ENCODE measurements around the gene RGS19. TPM values are rescaled to one million over a fixed set of nuclear protein-coding genes. Genes with fewer than 3 reads are reported as not detected.
A peak's percentile ranks its signal among the peaks of the same experiment; 100 is the strongest.

Gene RGS19
- total RNA-seq, 2 experiments from 2014 or later: 20.6 to 23.5 TPM

DNA sequence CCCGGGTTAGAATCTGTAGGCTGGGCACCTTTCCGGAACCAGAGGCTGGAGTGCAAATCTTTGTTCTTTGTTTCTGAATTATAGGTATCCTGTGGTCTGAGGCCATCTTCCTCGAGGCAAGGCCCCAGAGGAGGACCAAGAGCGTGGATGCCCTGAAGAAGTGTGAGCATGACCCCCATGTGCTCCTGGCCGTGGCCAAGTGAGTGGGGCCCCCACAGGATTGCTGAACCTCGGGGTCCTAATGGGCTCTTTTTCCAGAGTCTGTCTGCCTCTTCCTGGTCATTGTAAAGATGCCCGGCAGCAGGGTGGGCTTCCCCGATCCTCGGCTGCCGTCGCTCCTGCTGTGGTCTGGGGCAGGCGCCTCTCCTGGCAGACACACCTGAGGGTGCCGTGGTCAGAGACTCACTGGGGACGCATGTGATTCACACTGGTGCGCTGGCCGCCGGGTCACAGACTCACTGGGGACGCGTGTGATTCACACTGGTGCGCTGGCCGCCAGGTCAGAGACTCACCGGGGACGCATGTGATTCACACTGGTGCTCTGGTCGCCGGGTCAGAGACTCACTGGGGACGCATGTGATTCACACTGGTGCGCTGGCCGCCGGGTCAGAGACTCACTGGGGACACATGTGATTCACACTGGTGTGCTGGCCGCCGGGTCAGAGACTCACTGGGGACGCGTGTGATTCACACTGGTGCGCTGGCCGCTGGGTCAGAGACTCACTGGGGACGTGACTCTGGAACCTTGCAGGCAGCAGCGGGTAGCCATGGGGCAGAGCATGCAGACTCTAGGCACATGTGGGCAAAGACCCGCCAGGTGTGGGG is 49.8 kb downstream of the RGS19 start:
- no peaks in the 10 kb centered on the region for H3K9me3 Mint-ChIP-seq
- CTCF ChIA-PET: no interaction called here
- no peak overlapping the region for H3K27ac Mint-ChIP-seq
- H3K36me3 Mint-ChIP-seq (ENCODE audit: low read depth): peaks cover 21% of the 10 kb centered on the region
- peaks cover 7% of the 10 kb centered on the region for H3K4me1 Mint-ChIP-seq (ENCODE audit: low read depth)
- H3K4me3 Mint-ChIP-seq: no peak overlapping the region
- intact Hi-C loops (cut with micrococcal nuclease): no loop called here
- DNase-seq: no peak
- no peaks in the 10 kb centered on the region for H3K27me3 Mint-ChIP-seq (ENCODE audit: low read depth)

DNA sequence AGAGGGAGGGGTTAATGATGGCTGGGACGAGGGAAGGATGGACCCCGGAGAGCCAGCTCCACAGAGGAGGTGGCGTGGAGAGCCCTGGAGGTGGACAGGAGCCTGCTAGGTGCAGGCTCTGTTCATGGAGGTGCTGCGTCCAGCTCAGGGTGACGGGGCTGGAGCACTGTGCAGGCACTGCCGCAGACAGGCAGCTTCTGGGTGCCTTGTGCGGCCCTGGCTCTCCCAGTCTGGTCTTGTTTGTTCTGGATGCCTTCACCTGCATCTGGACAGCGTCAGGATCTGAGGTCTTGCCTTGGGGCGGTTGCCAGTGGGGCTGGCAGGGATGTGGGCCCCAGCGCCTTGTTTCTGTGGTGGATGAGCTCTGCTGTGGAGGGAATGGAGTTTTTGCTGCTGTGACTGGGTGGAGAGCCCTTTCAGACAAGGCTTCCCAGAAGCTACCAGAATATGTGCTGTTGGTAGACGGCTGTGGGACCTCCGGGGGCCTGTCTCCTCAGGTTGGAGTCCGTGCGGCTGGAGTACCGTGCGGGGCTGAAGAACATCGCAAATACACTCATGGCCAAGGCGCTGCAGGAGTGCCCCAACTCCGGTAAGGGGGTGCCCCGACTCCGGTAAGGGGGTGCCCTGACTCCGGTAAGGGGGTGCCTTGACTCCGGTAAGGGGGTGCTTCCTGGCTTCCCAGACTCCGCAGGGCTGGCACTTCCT is 51.2 kb downstream of the RGS19 start:
- DNase-seq: no peak
- Mint-ChIP-seq H3K9me3 (no peaks in the 10 kb centered on the region), H3K27me3 (ENCODE audit: low read depth) (no peaks in the 10 kb centered on the region), H3K36me3 (ENCODE audit: low read depth) (peaks cover 30% of the 10 kb centered on the region), H3K27ac (peak overlapping the region; percentile 16), H3K4me1 (ENCODE audit: low read depth) (no peaks in the 10 kb centered on the region), H3K4me3 (no peak overlapping the region)
- CTCF ChIA-PET: interaction anchor here (2.0 kb wide), 1 partner anchor 11 kb away, joined by 9 read pairs; no protein-coding TSS in a partner anchor
- intact Hi-C loops (cut with micrococcal nuclease): no loop called here

DNA sequence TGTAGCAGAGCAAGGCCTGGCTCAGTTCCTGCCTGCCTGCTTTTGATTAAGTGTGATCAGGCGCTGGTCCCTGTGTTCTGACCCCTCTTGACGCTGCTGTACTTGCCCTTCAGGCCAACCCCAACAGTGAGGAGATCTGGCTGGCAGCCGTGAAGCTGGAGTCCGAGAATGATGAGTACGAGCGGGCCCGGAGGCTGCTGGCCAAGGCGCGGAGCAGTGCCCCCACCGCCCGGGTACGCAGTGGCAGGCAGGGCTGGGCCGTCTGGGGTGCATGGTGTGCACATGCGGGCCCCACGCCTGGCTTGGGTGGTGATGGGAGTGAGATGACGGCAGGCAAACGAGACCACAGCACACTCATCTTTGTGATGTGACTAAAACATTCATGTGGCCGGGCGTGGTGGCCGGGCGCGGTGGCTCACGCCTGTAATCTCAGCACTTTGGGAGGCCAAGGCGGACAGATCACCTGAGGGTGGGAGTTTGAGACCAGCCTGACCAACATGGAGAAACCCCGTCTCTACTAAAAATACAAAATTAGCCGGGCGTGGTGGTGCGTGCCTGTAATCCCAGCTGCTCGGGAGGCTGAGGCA is 53.4 kb downstream of the RGS19 start:
- DNase-seq: no peak
- Mint-ChIP-seq H3K36me3 (ENCODE audit: low read depth) (peaks cover 42% of the 10 kb centered on the region), H3K27ac (no peak overlapping the region), H3K27me3 (ENCODE audit: low read depth) (no peaks in the 10 kb centered on the region), H3K9me3 (no peaks in the 10 kb centered on the region), H3K4me1 (ENCODE audit: low read depth) (no peaks in the 10 kb centered on the region), H3K4me3 (no peak overlapping the region)
- CTCF ChIA-PET: interaction anchor here (1.4 kb wide), 1 partner anchor 13 kb away, joined by 3 read pairs; no protein-coding TSS in a partner anchor
- intact Hi-C loops (cut with micrococcal nuclease): no loop called here

DNA sequence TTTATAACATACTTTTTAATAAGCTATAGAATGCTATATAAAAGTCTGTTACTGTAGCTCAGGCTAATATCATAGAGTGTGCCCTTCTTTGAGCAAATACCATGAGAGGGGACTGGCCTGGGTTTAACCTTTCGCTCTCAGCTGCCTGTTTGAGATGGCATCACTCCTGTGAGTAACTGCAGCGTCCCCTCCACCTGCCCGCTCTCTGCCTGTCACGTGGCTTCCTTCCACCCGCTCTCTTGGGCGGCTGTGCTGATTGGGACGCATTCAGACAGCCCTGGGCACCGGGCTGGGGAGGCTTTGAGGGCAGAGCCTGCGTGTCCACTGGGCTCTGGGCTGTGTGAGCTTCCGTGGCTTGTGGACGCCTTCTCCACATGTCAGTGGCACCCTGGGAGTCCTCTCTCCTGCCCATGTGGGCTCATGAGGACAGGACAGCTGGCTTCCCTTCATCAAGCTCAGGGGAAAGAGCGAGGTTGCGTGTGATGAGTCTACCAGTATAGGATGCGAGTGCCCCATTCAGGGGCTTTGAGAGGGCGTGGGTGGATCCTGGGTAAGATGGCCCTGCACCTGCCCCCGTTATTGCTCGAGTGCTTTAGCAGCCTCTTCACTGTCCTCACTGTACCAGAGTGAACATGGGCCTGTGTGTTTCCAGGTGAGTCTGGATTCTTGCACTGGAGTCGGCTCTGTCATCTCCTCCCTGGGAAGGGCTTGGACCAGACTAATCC is 54.1 kb downstream of the RGS19 start:
- no peaks in the 10 kb centered on the region for H3K9me3 Mint-ChIP-seq
- H3K36me3 Mint-ChIP-seq (ENCODE audit: low read depth): peaks cover 39% of the 10 kb centered on the region
- DNase-seq: no peak
- H3K4me1 Mint-ChIP-seq (ENCODE audit: low read depth): no peaks in the 10 kb centered on the region
- CTCF ChIA-PET: interaction anchor here (1.4 kb wide), 1 partner anchor 14 kb away, joined by 3 read pairs; no protein-coding TSS in a partner anchor
- H3K4me3 Mint-ChIP-seq: no peak overlapping the region
- intact Hi-C loops (cut with micrococcal nuclease): no loop called here
- no peaks in the 10 kb centered on the region for H3K27me3 Mint-ChIP-seq (ENCODE audit: low read depth)
- no peak overlapping the region for H3K27ac Mint-ChIP-seq

DNA sequence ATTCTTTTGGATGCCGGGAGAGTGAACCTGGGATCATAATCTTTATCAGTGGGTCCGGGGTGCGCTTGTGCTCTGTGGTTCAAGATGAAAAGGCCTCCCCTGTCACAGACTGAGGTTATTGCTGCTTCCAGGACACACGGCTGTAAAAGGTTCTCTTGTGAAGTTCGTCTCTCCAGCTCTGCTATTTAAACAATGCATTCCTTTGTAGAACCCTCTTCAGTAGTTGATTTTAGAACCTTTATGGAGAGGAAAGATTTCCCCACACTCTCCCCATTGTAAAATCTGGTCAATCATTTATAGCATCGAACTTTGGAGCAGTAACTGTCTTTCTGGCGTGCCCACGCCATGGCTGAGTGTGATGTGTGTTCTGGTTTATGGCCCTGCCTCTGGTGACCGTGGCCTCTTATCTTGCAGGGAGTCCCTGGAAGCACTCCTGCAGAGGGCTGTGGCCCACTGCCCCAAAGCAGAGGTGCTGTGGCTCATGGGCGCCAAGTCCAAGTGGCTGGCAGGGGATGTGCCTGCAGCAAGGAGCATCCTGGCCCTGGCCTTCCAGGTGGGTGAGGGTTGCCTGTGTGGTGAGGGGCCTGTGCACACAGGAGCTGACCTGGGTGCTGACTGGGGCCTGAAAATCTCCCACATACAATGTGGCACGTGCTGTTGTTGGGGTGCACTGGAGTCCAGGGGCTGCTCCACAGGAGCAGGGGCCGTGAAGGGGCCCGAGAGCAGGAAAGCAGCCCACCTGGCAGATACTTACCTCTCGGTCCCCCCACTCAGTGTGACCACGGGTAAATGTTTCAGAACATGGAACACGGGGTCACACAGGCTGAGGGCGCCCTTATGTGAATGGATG is 55.0 kb downstream of the RGS19 start:
- Mint-ChIP-seq H3K36me3 (ENCODE audit: low read depth) (peaks cover 35% of the 10 kb centered on the region), H3K4me3 (no peak overlapping the region), H3K27me3 (ENCODE audit: low read depth) (no peaks in the 10 kb centered on the region), H3K27ac (no peak overlapping the region), H3K4me1 (ENCODE audit: low read depth) (no peaks in the 10 kb centered on the region), H3K9me3 (no peaks in the 10 kb centered on the region)
- CTCF ChIA-PET: interaction anchor here (1.4 kb wide), 1 partner anchor 15 kb away, joined by 3 read pairs; no protein-coding TSS in a partner anchor
- no peak for DNase-seq
- intact Hi-C loops (cut with micrococcal nuclease): no loop called here

DNA sequence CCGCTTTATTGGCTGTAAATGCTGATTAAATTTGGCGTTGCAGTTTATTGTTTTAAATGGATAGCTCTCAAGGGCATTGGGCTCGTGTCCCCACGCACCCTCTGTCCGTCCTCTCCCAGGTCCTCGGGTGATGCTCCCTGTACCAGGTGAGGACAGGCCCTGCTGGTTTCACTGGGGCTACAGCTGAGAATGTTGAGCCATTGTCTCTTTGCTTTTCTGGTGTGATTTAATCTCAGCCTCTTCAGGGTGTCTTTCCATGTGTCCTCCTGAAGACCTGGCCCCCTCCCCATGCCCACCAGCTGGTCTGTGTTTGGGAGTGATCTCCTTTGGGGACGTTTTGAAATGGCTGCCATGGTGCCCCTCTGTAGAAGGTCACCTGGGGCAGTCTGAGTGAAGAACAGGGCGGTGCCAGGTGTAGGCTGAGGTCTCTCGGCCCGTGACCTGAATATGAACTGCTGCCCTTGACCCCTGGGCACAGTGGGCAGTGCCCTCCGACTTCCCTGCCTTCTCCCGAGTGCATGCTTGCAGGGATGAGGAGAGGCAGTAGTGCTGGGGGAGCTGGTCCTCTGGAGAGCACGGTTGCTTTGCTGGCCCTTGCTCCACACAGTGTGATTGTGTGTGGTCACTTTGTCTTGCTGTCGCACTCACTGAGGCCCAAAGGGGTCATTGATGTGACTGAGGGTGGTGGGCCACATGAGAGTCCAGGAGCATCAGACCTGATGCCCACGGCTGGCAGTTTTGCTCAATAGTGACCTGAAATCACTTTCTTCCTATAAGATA is 55.8 kb downstream of the RGS19 start:
- intact Hi-C loops (cut with micrococcal nuclease): no loop called here
- Mint-ChIP-seq H3K9me3 (no peaks in the 10 kb centered on the region), H3K4me3 (no peak overlapping the region), H3K36me3 (ENCODE audit: low read depth) (peaks cover 39% of the 10 kb centered on the region), H3K4me1 (ENCODE audit: low read depth) (no peaks in the 10 kb centered on the region), H3K27ac (no peak overlapping the region), H3K27me3 (ENCODE audit: low read depth) (no peaks in the 10 kb centered on the region)
- no peak for DNase-seq
- CTCF ChIA-PET: interaction anchor here (1.0 kb wide), 1 partner anchor 13 kb away, joined by 4 read pairs; the partner anchor contains the start of gene C20orf204

Small RNAs within 50 kb of the gene (microRNA-seq; reads per million reads assigned to microRNA genes)
- 2.7 reads per million for gene MIR6813 (ENCODE audit: borderline microRNAs expressed, borderline replicate concordance)

Other genes with a start within 250 kb of the RGS19 start
- under 1 TPM; 0.17 to 0.20 TPM for gene ZBTB46, start 248.3 kb downstream of the RGS19 start, total RNA-seq
- gene ABHD16B, start 218.0 kb downstream of the RGS19 start, total RNA-seq: not detected
- 10 to 100 TPM; 38.2 to 38.9 TPM for gene TPD52L2, start 214.2 kb downstream of the RGS19 start, total RNA-seq
- 10 to 100 TPM; 19.4 to 19.5 TPM for gene DNAJC5, start 184.4 kb downstream of the RGS19 start, total RNA-seq
- 10 to 100 TPM; 23.3 to 23.9 TPM for gene UCKL1, start 123.1 kb downstream of the RGS19 start, total RNA-seq
- gene ZNF512B, start 109.6 kb downstream of the RGS19 start, total RNA-seq: 1 to 10 TPM; 7.9 to 8.3 TPM
- gene SAMD10, start 99.9 kb downstream of the RGS19 start, total RNA-seq: 10 to 100 TPM; 20.5 to 21.8 TPM
- gene PRPF6, start 98.4 kb downstream of the RGS19 start, total RNA-seq: 10 to 100 TPM; 39.4 to 40.2 TPM
- gene C20orf204, start 43.3 kb downstream of the RGS19 start, total RNA-seq: 1 to 10 TPM; 1.1 to 1.7 TPM
- not detected for gene SOX18, start 29.9 kb downstream of the RGS19 start, total RNA-seq
- gene TCEA2, start 16.3 kb downstream of the RGS19 start, total RNA-seq: 10 to 100 TPM; 16.7 to 18.2 TPM
- under 1 TPM; 0.45 to 0.47 TPM for gene OPRL1, start 564 bp upstream of the RGS19 start, total RNA-seq
- gene LKAAEAR1, start 4.9 kb upstream of the RGS19 start, total RNA-seq: under 1 TPM; 0.33 to 0.62 TPM
- gene NPBWR2, start 28.0 kb upstream of the RGS19 start, total RNA-seq: not detected
- under 1 TPM; 0.05 TPM for gene MYT1, start 84.9 kb upstream of the RGS19 start, total RNA-seq
- 10 to 100 TPM; 34.5 to 36.7 TPM for gene PCMTD2, start 176.2 kb upstream of the RGS19 start, total RNA-seq